ENCODE measurements around the gene HACD2. TPM values are rescaled to one million over a fixed set of nuclear protein-coding genes. Genes with fewer than 3 reads are reported as not detected.

HACD2 gene
- total RNA-seq, 1 experiment from 2014 or later = 27.4 TPM

- TF ChIP-seq CTCF (conservative IDR thresholded peaks at IDR 0.05) = no peak
- Histone ChIP-seq H3T11ph (ENCODE audit: low read length) (no peak overlapping the region), H3K4me2 (ENCODE audit: insufficient read depth, insufficient read length, low read length) (no peak overlapping the region), H3K79me2 (ENCODE audit: insufficient read depth, low read length) (no peaks in the 10 kb centered on the region), H3K9ac (ENCODE audit: extremely low read depth, insufficient read length, low read length) (no peak overlapping the region), H2AFZ (ENCODE audit: low read length) (no peak overlapping the region), H3K23me2 (ENCODE audit: insufficient read length, low read depth, low read length, poor library complexity, severe bottlenecking) (no peaks in the 10 kb centered on the region), H4K5ac (ENCODE audit: insufficient read length, low read depth, low read length) (no peak overlapping the region), H4K91ac (ENCODE audit: insufficient read length, low read depth, low read length) (no peak overlapping the region), H3K27me3 (ENCODE audit: insufficient read depth, low read length) (no peaks in the 10 kb centered on the region), H2AK5ac (ENCODE audit: insufficient read length, low read length) (no peak overlapping the region), H4K20me1 (ENCODE audit: control insufficient read depth, insufficient read depth, insufficient read length) (no peaks in the 10 kb centered on the region), H2BK5ac (ENCODE audit: insufficient read length, low read length) (no peak overlapping the region), H2BK20ac (ENCODE audit: low read depth, low read length, poor library complexity, severe bottlenecking) (no peak overlapping the region), H2BK120ac (ENCODE audit: low read depth, low read length, poor library complexity, severe bottlenecking) (no peak overlapping the region), H2BK12ac (ENCODE audit: insufficient read length, low read depth, low read length) (no peak overlapping the region), H3K14ac (ENCODE audit: insufficient read depth, low read length) (no peak overlapping the region), H4K8ac (replicated peaks; ENCODE audit: insufficient read length, low read depth, low read length) (no peak overlapping the region), H3K23ac (ENCODE audit: insufficient read length, low read depth, low read length) (no peak overlapping the region), H3K9me3 (ENCODE audit: control insufficient read depth, low read depth, low read length) (no peaks in the 10 kb centered on the region), H2BK15ac (ENCODE audit: low read depth, low read length) (no peak overlapping the region), H3K4ac (ENCODE audit: low read depth, low read length) (no peak overlapping the region), H3K18ac (ENCODE audit: insufficient read length, low read depth, low read length) (no peak overlapping the region), H3K79me1 (ENCODE audit: insufficient read depth, low read depth, low read length, poor library complexity, severe bottlenecking) (no peaks in the 10 kb centered on the region), H3K27ac (ENCODE audit: insufficient read length, low read depth, low read length) (no peak overlapping the region), H3K4me1 (ENCODE audit: insufficient read depth, low read length) (no peaks in the 10 kb centered on the region), H3K56ac (ENCODE audit: insufficient read length, low read depth, low read length) (no peak overlapping the region)
- no peaks in the 10 kb centered on the region for H3K9me3 Mint-ChIP-seq
- H3K36me3 Mint-ChIP-seq (ENCODE audit: insufficient read depth in 1 of 3, low read depth in 3 of 3) = no peaks in the 10 kb centered on the region
- 0 out of 4 replicates have a peak, but pooled peaks cover 0 to 2% of the 10 kb centered on the region in 2 experiments for H3K4me1 Mint-ChIP-seq
- peaks cover 15% of the 10 kb centered on the region for H3K27me3 Mint-ChIP-seq (ENCODE audit: low read depth)
- H3K27ac Mint-ChIP-seq = no peak overlapping the region
- H3K4me3 Mint-ChIP-seq = no peak overlapping the region
- no peak for DNase-seq
- no CpG with 5 or more reads among the region's 5 CpGs for WGBS (ENCODE audit: extremely low coverage, insufficient read length, low lambda C conversion rate)
Observed at GRCh38 chr3:123467046-123467445, 117.8 kb downstream of the HACD2 start.

All from H9 (cell line).